HL-60/S4 treated with retinoic acid at 250 ng/mL for 4 days and 3 days (cell line): ENCODE data around the gene PRPS1.

Experiments used
- in situ Hi-C: fragments of 300-500 bp; cut with MboI; formaldehyde crosslinking; loops from 2 replicates; pipeline ENCODE4 v1.7.0; 2022; ENCODE audit warnings: low sequenced_read_pairs

PRPS1 gene

DNA sequence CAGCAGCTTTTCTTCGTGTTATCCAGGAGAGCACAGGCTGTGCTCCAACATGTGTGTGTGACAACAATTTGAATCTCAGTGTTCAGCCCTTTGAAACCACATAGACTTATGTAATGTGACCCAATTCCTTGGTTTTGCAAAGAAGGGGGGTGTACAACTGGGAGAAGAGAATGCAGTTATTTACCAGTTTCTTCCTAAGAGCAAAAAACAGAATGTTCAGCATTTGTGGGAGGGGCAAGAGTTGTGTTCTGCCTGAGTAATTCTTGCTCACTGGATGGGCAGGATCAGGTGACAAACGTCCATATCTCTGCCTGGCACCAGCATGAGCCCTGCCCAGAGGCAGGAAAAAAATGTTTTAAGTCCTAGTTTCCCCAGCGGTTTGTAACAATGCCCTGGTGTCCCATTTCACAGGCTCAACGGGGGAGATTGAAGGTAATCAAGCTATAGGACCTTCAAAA is 72.0 kb downstream of the PRPS1 start:
- in situ Hi-C loops, result no loop called here
